Middle frontal gyrus (tissue), 1 donor: ENCODE results near the gene PTF1A.
"Not testable (repeated sequence)": the region's sequence is repeated elsewhere in the genome, so short reads cannot be mapped to it uniquely, and the experiment has no call there.

ENCODE experiments used
- DNase-seq: peaks from one replicate; pipeline ENCODE4 v3.0.0-alpha.2; 2015; ENCODE audit warnings: low spot score; ENCODE audit errors: extremely low spot score

Gene PTF1A

DNA sequence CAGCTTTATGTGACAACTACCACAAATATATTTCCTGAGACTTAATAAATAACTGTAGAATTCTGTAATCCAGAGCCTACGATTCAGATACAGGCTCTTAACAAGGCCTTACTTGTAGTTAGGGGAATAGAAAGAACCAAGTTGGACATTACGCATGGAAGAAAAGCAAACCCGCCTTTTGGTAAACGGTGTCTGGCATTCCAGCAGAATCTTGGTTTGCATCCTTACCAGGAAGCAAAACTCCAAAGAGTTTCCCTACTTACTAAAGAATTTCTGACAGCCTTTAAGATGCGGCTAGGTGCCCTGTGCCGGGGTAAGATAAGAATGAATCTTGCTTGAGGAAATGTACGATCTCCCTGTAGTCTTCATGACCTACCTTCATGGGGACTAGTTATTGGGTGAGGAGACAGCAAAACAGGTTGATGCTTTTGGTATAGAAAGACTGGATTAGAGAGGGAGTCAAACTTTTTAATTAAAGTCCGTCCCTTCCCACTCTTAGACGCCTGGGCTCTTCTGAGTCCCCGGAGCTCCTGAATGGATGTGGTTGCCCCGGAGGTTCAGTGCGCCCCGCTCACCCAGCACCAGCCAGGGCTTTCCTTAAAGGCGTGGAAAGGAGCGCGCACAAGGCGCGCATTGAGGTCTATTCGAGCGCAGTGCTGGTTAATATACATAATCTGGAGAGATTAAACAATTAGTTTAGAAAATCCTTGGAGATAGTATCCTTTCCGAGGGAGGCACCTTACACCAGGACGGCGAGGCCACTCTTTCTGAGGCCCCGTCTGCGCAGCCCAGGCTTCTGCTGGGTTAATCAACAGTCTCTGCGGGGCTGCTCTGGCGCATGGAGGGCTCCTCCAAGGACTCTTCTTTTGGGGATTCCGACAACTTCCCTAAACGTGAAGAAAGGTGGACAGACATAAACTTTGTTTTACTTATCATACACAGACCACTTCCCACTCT is 11.5 kb downstream of the PTF1A start:
- no peak for DNase-seq

DNA sequence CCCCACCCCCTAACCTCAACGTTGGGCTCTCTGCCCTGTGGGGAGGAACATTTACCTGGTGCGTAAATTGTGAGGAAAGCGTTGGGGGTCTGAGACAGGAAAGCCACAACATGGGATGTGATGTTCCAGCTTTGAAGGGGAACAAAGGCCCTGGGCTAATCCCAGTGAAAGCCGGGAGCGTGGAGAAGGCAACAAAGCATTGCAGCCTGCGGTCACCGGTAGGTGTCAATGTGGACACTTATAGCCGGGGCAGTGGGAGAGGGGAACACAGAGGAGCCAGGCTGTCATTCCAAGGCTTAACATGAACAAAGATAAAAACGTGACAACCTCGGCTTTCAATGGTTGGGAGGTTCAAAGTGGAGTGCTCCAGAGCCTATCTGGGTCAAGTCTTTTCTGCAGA is 12.7 kb downstream of the PTF1A start:
- DNase-seq = no peak

GRCh38 chr10:23205972-23206642 is 14.0 kb downstream of the PTF1A start:
- no peak for DNase-seq

GRCh38 chr10:23217471-23217870 is 25.4 kb downstream of the PTF1A start:
- DNase-seq = no peak

GRCh38 chr10:23230582-23230981 is 38.5 kb downstream of the PTF1A start:
- no peak for DNase-seq

GRCh38 chr10:23238015-23238414 is 45.9 kb downstream of the PTF1A start:
- no peak for DNase-seq

DNA sequence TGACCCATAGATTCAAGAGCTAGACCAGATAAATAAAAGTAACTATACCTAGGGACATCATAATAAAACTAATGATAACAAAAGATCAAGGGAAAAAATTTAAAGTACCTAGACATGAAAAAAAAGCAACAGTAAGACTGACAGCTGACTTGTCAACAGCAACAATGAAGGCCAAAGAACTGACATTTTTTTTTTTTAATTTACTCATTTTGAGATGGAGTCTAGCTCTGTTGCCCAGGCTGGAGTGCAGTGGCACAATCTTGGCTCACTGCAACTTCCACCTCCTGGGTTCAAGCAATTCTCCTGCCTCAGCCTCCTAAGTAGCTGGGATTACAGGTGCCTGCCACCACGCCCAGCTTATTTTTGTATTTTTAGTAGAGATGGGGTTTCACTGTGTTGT is 49.7 kb downstream of the PTF1A start:
- DNase-seq = not testable (repeated sequence)
